GM21576 (cell line): ENCODE data around the gene TXN.
"Not testable (repeated sequence)": the region's sequence is repeated elsewhere in the genome, so short reads cannot be mapped to it uniquely, and the experiment has no call there.

ENCODE experiments used
- ATAC-seq: cut with Tn5 transposase; IDR thresholded peaks from one replicate; pipeline ENCODE4 v1.9.1; 2021; ENCODE audit warnings: mild to moderate bottlenecking, moderate library complexity; ENCODE audit not compliant: unreplicated experiment

TXN gene

DNA sequence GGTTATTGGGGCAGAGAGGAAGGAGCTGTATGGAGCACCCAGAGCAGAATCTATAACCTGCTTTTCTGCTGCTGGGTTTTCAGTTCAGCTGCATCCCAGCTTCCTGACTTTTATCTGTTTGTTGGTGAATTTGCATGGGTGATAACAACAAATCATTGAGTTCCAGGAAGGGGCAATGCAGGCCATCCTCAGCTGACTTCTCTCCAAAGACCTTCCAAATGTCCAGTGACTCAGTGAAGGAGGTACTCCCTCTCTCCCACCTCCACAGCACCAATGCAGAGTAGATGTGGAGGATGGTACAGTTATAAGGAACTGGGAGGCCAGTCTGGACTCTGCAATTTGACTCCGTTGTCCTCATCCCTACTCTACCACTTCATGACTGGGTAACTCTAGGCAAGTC is 1.6 kb upstream of the TXN start:
- no peak for ATAC-seq

DNA sequence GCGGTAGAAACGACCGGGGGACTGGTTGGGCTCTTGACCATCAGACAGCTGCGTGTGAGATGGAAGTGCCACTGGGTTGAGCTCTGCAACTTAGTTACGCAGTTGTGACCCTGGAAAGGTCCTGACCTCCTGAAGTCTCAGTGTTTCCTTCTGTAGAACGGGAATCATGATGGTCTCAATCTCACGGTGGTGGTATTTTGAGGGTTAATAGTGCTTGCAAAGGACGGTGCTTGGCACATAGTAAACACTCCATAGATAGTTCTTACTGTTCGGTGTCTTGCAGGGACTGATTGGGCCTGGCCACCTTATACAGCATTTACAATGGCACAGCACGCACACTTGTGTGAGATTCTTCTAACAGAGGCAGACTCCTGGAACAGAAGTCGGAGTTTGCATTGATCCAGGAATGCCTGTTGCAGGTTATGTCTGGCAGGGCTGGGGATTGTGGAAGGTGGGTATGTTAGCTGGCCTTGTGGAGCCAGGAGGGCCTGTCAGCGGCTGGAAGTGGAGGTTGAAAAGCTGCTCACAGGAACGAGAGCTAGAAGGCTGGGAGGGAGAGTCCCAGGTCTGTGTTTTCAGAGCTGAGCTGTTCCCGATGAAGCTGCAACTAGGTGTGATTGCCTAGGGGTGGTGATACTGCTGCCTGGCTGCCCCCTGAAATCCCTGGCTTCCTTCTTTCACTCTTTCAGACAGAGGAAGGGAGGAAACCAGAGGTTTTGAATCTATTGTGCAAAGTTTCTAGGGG is 962 bp upstream of the TXN start:
- ATAC-seq, result peak; percentile 1

DNA sequence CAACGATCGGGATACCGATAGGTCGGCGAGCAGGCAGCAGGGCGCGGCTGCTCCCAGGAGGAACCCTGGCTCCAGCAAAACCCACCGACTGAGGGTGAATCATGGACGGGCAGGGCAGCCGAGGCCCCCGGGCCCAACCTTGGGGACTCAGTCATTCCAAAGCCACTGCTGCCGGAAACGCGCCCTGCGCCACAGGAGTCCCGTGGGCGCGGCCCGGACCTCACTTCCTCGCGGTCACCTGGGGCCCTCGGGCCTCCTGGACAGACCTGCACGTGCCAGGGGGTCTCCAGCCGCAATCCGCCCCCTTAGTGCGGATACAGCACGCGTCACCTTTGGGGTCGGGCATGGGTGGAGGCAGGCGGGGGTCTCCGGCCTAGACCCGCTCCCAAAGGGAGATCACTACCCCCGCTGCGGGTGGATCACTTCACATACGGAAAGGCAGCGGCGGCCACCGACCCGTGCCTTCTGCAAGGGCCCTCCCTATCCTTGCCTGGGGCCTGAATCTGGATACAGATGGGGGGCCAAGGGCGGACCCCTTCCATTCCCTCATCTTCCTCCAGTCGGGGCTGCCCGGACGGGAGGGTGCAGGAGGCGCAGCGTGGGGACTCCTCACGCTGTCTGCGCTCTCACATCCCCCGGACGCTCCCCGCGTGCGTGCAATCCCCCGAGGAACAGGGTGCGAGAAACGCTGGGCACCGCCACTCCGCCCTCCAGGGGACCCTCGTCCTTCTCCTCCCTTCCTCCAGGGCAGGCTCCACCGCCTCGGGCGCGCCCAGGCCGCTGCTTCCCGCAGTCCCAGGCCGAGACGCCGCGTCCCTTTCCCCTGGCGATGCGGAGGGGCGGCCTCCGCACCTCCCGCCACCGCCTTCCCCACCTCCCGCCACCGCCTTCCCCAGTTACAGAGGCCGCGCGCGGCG is 586 bp downstream of the TXN start:
- peak; percentile 21 for ATAC-seq

DNA sequence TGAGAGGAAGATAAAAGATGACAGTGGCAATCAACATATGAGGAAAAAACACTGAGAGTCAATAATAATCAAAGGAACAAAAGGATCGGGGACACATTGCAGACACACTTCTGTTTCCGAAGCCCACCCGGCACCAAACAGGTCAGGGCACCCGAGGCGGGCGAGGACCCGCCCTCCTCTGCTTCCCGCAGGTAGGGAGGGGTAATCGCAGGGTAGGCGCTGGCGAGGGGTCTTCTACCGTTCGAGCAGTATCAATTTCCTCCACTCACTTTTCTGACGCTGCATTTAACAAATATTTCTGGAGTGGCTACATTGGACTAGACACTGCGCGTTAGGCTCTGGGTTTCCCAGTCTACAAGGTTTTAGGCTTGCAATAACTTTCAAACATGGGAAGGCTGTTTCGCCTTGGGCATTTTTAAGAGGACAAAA is 1.3 kb downstream of the TXN start:
- ATAC-seq, result no peak

DNA sequence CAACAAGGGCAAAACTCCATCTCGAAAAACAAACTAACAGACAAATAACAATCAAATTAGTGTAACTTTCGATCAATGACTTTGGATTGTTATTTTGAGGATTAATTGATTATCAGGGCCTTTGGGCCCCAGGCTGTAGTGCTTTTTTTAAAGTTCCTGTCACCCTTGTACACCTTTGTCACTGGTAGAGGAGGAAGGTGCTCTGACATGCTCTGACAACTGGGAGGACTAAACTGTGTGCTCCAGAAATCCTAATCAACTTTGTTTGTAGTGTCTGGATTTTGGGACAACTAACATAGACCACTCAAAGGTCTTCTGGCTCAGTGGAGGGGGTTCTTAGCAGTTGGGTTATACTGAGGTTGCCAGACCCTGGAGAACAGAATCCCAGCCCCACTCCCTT is 1.8 kb downstream of the TXN start:
- no peak for ATAC-seq

DNA sequence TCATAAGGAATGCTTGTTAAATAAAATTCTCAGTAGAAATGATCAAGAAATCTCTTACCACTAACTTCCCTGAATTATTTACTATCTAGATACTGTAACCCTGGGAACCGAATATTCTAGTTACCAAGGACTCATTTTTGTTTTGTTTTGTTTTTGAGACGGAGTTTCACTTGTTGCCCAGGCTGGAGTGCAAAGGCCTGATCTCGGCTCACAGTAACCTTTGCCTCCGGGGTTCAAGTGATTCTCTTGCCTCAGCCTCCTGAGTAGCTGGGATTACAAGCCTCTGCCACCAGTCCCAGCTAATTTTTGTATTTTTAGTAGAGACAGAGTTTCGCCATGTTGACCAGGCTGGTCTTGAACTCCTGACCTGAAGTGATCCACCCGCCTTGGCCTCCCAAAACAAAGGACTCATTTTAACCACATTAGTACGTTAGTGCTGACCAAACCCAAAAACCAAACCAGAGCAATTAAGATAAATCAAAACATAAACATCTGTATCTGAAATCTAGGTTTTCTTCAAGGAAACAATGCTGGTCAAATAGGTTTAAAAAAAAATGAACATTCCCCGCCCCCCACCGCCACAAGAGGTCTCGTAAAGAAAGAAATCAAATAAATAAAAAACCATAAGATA is 3.7 kb downstream of the TXN start:
- ATAC-seq, result no peak

DNA sequence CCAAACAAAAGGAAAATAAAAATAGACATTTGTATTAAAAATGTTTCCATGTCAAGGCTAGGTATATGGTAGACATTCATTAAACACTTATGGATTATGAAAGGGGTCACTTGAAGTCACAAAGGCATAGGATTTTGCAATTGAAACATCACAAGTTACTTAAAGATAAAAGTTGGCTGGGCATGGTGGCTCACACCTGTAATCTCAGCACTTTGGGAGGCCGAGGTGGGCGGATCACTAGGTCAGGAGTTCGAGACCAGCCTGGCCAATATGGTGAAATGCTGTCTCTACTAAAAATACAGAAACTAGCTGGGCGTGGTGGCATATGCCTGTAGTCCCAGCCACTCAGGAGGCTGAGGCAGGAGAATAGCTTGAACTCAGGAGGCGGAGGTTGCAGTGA is 4.5 kb downstream of the TXN start:
- ATAC-seq, result not testable (repeated sequence)

DNA sequence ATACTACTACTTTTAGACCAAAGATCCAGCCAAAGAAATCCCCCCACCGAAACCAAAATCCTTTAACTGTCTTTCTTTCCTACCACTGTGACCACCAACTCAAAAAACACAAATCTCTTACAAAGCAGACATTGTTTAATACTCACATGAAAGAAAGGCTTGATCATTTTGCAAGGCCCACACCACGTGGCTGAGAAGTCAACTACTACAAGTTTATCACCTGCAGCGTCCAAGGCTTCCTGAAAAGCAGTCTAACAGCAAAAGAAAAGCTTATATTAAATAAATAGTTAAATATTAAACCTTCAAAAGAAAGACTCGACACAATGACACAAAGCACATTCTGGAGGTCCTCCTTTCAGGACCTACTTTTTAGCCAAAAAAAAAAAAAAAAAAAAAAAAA is 5.1 kb downstream of the TXN start:
- ATAC-seq, result no peak

DNA sequence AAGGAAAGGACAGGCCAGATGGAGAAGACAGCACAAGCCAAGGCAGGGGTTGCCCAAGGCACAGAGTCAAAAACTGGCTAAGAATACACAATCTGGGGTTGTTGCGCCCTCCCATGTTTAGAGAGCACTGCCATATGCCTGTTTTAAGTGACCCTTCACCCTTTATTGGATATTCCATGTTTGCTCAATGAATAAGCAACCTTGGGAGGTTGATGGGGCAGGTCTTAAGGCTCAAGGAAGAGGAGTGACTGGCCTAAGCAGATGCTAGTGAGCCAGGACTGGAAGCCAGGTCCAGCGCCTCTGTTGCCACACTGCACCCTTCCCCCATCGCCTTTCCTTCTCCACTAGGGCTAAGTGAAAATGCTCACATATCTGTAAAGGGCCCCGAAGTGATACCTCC is 6.7 kb downstream of the TXN start:
- no peak for ATAC-seq

DNA sequence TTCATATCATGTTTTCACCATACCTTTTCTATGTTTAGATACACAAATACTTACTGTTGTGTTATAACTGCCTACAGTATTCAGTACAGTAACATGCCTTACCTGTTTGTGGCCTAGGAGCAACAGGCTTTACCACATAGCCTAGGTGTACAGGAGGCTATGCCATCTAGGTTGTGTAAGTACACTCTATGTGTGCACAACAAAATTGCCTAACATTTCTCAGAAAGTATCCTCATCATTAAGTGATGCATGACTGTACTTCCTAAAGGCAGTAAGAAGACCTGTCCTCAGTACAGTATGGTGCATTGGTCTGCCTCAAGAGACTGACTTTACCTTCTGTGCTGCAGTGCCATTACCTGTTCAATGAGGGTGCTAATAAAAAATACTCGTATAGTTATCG is 7.9 kb downstream of the TXN start:
- ATAC-seq, result no peak

DNA sequence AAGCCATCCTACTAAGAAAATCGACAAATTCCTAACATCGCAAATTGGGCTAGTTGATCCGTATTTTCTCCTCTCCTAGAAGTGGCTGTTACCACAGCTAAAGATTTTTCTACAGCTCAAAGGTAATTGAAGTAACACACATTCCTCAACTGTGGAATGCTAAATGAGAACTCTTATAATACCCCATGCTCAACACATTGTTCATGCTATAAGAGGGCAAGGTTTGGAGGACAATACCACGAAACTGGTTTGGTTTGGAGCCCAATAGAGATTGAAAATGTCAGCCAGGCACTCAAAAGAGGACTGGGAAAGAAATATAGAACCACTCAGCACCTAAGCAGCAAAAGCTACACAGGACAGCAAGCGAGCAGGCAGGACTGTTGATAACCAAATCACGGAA is 10.1 kb downstream of the TXN start:
- ATAC-seq, result no peak

DNA sequence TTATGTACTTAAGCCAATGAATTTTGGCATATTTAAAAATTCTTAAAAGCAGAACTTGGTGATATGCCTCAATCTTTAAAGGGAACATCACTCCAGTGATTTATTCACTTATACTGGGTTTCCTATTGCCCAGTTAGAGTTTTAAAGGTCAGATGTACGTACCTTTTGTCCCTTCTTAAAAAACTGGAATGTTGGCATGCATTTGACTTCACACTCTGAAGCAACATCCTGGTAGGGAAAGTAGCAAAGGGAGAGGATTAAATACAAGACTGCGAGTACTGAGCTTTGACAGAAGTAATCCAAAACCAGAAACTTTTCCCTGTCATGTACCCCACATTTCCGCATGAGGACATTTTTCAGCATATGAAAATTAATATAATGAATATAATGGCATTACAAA is 11.7 kb downstream of the TXN start:
- ATAC-seq, result no peak

DNA sequence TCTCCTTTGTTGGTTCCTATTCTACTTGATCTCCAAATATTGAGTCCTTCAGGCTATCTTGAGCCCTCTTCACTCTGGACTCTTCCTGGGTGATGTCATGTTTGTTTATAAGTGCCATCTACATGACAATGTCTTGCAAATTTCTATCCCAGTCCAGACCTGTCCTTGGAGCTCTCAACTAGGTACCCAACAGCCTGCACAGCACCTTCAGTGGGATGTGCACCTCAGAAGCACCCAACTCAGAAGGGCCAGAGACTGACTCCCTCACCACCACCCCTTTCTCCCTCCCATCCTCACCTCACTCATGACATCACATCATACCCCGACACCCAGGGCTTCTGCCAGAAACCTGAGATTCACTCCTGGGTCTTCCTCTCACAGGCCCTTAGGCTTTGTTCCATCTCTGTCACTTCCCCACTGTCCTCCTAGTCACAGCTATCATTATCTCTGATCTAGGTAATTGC is 14.4 kb downstream of the TXN start:
- ATAC-seq, result no peak

DNA sequence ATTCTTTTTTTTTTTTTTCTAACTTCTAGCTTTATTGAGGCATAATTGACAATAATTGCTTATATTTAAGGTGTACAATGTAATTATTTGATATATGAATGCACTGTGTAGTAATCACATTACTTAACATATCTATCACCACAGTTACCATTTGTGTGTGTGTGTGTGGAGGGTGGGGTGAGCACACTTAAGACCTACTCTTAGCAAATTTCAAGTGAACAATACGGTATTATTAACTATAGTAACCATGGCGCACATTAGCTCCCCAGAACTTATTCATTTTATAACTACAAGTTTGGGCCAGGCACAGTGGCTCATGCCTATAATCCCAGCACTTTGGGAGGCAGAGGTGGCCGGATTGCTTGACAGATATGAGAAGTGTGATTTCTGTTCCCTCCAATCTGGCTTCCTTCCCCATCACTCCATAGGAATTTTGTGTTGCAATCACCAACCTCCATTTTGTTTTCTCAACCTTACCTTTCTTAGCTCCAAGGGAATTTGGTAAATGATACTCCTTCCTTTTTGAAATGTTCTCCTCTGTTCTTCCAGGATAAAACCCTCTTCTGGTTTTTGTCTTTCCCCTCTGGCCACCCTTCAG is 14.9 kb downstream of the TXN start:
- no peak for ATAC-seq

DNA sequence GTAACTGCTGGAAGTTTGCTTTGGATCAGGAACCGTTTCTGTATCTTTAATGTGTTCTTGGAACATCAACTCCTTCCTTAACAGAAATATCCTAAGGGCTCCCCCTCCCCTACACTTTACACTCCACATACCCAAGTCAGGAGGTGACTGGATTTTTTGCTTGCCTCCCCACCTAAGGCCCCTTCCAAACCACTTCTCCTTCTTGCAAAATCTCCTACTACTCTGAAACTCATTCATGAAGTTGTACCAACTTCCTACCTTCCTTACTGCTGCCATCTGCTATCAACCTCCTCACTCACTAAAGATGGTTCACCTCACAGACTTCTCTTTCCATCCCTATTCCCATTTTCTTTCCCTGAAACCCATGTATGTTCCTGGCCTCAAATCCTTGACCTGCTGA is 16.1 kb downstream of the TXN start:
- ATAC-seq, result no peak

DNA sequence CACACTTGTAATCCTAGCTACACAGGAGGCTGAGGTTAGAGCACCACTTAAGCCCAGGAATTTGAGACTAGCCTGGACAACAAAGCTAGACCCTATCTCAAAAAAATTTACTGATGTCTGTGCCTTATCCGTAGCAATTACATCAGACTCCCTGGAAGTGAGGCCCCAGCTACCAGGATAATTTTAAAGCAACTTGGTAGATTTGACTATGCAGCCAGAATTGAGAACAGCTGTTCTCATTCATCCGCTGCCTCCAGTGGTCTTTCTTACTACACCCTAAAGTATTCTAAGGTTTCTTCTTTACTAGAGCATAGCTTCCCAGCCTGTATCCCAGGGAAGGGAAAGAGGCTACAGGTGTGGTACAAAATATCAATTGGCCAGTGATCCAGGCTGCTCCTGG is 28.0 kb downstream of the TXN start:
- ATAC-seq, result no peak

DNA sequence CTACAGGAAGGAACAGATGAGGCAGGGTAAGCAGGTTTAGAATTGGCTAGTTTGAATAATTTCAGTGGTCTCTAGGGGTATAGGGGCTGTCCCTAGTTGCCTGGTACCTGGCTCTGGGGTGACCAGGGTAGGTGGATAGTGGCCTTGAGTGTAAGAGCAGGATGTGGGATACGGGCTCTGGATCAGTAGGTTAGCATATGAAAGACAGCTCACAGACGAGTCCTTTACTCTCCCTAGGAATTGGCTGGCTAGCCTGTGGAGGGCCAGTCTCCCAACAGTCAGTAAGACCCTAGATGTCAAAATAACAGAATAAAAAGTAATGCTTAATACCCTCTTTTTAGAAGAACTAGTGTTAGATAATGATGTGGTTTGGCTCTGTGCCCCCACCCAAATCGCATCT is 31.7 kb downstream of the TXN start:
- no peak for ATAC-seq

DNA sequence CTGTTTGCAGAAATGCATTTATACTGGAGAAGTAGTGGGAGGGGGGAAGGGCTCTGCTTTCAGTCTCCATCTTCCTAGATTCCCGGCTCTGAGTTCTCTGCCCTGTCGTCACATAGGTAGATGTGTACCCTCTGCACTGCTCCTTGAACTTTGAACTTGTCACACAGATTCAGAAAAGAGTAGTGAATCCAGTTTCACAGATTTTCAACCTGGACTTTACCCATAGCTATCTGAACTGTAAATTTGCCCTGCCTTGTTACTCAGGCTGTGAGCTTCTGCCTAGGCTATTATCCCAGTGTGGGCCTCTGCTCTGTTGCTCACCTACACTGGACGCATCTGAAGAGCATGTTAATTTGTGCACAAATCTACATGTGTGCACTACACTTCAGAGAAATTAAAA is 35.5 kb downstream of the TXN start:
- ATAC-seq, result no peak

DNA sequence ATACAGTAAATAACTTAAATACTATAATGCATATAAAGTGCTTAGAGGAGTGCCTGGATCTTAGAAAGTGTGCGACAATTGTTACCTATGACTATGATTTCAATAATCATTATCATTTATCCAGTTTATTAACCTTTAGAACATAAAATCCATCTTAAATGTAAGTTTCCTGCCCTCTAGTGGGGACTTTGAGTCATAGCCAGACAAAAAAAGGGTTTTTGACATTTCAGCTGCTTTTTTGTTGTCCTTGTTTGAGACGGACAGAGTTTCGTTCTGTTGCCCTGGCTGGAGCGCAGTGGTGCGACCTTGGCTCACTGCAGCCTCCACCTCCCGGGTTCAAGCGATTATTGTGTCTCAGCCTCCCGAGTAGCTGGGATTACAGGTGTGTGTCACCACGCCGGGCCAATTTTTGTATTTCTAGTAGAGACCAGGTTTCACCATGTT is 38.6 kb downstream of the TXN start:
- ATAC-seq, result no peak

DNA sequence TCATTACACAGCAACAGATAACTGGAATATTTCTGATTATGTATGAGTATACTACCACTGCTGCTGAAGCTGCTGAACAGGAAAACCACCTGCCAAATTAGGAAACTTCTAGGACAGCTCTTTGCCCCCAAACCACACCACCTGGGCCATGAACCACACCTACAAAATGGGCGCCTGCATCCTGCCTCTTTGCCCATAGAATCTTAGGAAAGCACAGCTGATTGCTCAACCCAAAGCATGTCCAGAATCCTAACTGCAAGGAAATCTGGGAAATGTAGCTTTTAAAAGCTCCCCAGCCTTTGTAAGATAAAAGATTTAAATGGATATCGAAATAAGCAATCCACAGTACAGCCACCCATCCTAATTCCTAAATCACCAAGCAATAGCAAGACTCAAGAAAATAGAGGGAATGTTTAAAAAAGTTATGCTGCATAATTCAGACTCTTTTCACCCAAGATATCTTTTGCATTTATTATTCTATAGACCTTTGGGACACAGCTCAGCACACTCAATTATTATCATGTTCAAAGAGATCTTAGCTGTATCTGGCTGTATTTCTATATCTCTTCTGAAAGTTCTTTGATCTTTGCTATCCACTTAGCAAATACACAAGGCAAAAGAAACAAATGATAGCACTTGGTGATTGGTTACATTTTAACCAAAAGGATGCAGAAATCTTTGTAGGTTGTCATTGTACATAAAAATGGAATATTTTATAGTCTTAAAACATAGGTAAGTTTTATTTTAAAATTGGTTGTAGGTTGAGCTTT is 41.5 kb downstream of the TXN start:
- no peak for ATAC-seq
